GM12801 (cell line): ENCODE measurements around the gene NXPH3.

Source experiments
- TF ChIP-seq, protein P1 (sequence below): IDR thresholded peaks from one replicate; pipeline ENCODE4 v1.5.1; 2011; ENCODE audit warnings: control low read depth; ENCODE audit not compliant: insufficient read length; ENCODE audit errors: extremely low read depth

Gene NXPH3

GRCh38 chr17:49546546-49547535 is 28.8 kb upstream of the NXPH3 start:
- TF ChIP-seq, protein P1, sequence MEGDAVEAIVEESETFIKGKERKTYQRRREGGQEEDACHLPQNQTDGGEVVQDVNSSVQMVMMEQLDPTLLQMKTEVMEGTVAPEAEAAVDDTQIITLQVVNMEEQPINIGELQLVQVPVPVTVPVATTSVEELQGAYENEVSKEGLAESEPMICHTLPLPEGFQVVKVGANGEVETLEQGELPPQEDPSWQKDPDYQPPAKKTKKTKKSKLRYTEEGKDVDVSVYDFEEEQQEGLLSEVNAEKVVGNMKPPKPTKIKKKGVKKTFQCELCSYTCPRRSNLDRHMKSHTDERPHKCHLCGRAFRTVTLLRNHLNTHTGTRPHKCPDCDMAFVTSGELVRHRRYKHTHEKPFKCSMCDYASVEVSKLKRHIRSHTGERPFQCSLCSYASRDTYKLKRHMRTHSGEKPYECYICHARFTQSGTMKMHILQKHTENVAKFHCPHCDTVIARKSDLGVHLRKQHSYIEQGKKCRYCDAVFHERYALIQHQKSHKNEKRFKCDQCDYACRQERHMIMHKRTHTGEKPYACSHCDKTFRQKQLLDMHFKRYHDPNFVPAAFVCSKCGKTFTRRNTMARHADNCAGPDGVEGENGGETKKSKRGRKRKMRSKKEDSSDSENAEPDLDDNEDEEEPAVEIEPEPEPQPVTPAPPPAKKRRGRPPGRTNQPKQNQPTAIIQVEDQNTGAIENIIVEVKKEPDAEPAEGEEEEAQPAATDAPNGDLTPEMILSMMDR = no peak

DNA sequence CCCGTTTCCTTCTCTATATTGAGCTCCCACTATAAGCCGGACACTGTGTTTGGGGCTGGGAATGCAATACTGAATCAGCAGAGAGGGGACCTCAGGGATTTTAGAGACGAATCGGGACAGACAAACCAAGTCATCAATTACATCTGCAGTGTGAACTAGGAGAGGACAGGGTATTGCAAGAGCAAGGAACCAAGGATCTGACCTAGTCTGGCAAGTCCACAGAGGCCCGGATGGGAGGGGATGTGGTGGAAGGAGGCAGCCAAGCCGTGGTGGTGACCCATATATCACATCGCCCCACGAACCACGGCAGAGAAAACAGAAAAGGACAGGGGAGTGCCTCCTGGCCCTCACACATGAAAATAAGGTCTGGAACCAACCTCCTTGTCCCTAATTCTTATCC is 28.1 kb upstream of the NXPH3 start:
- TF ChIP-seq, protein P1 = no peak

- TF ChIP-seq, protein P1 = no peak
Measured at GRCh38 chr17:49548051-49548505, 27.6 kb upstream of the NXPH3 start.

DNA sequence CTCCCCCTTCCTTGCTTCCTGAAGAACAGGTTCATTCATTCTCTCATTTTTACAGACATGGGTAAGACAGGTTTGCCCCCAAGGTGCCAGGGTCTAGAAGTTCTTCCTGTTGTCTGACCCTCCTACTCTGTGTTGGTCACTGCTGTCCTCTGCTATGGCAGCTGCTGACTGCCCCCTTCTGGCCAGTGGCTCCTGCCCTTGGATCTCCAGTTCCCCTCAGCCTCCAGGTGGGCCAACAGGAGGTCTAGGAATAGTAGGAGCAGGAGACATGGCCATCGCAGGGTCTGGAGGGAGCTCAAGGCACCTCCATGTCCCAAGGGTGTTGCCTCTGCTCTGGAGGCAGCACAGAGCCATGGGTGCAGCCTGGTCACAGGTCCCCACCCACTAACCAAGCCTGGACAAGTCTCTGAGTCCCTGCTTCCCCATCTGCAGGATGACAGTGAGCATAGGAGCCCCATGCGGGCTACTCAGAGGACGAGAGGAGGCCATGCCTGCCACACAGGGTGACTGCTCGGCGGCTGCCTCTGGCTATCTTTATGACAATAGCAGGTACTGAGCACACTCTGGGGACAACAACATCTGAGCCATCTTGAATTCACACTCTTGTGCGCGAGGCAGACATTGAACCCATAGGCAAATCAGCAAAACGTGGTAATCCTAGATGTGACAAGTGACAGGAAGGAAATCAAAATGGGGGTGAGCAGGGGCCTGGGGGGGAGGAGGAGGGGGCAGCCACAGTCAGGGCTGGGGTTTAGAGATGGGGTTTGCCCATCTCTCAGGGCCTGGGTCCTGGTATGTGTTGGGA is 27.0 kb upstream of the NXPH3 start:
- TF ChIP-seq, protein P1 = no peak

- TF ChIP-seq, protein P1 = no peak
Measured at GRCh38 chr17:49549311-49549605, 26.4 kb upstream of the NXPH3 start.

DNA sequence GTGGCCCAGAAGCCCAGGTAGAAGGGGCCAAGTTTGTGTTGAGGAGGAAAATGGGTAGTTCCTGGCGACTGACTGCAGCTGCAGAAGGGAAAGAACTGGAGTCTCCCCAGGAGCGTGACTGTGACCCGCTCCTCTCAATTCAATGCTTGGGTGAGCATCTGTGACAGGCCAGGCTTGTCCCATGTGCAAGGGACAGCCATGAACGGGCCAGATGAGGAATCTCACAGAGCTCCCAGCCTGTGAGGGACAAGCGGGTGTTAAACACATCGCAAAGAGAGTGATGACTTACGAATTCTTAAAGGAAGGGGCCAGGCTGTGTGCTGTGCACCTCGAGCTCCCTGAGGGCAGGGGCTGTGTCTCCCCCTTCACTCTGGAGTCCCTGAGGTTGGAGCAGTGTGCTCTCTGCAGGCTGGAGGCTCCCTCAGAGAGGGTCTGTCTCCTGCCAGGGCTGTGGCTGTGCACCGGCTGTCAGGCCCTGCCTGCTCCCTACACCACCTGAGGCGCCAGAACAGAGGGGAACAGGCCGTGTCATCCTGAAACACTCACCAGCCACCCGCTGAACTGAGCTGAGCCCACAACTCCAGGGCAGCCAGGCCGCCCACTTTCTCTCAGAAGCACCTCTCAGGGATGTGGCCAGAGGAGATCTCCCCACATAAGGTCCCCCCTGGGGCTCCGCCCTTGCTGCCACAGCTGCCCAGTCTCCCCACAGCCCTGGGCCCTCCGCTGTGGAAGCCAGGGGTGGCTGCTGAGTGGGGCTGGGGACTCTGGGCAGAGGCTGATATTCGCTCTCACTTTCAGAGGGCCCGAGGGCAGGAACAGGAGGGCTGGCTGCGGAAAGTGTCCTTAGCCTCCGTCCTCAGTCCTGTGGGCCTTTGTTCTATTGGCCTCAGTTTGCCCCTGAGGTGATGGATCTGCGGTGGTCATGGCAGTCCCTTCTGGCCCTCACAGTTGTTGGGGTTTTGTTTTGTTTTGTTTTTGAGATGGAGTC is 25.7 kb upstream of the NXPH3 start:
- TF ChIP-seq, protein P1 = no peak
